GM18507 (cell line): ENCODE data around the gene CYTH1.

Source experiments
- DNase-seq: peaks from one replicate; pipeline ENCODE4 v3.0.0; 2011; ENCODE audit warnings: low read depth; ENCODE audit not compliant: insufficient read length; ENCODE audit errors: extremely low spot score
- FAIRE-seq: peaks from 2 replicates; lab custom pipeline; 2011; peaks lifted over from hg19 to GRCh38; lab: Jason Lieb, UNC

Gene CYTH1

GRCh38 chr17:78667741-78668640 lies 114.1 kb downstream of the CYTH1 start:
- no peak for FAIRE-seq
- DNase-seq: no peak

- FAIRE-seq (no peak), DNase-seq (no peak)
These were observed 115.0 kb downstream of the CYTH1 start for GRCh38 chr17:78667091-78667490.

DNA sequence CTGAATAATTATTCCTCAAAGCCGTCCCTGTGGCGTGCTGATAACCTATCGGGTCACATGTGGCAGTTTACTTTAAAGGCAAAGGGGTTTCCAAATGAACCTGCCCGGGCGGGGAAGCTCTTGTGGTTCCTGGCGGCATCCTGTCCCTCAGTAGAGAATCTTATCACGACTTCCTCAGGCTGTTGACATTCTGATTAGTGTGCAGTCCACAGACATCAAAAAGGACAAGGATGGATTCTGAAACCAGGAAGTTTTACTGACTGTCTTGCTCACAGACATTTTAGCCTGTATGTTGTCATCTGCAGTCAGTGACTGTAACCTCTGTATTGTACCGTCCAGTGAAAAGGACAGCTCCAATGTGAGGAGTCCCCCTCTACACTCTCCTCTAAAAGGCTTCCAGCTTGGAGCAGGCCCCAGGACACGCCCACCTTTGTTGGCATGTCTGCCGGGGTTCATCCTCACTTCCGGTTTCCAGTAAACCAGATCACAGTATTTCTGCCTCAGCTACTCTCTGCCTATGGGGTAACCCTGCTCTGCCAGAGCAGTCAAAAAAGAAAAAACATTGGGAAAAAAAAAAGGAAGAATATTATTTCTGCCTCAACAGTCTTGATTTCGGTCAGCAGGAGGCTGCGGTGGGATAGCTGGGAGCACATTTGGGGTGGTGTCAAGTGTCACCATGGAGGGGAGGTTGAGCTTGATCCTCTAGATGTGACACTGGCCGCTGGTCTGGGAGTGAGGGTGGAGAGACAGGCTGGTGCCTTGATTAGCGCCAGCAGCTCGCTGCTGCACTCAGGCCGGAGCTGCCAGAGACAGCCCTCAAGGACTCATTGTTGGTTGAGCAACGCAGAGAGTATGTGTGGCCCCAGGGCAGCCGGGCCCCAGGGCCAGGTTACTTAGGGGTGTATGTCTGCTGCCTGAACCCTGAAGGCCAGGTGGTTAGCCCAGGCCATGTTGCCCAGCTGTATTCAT lies 115.8 kb downstream of the CYTH1 start:
- FAIRE-seq: no peak
- DNase-seq: no peak

- no peak for FAIRE-seq
These were observed 116.6 kb downstream of the CYTH1 start for GRCh38 chr17:78665387-78665951.

DNA sequence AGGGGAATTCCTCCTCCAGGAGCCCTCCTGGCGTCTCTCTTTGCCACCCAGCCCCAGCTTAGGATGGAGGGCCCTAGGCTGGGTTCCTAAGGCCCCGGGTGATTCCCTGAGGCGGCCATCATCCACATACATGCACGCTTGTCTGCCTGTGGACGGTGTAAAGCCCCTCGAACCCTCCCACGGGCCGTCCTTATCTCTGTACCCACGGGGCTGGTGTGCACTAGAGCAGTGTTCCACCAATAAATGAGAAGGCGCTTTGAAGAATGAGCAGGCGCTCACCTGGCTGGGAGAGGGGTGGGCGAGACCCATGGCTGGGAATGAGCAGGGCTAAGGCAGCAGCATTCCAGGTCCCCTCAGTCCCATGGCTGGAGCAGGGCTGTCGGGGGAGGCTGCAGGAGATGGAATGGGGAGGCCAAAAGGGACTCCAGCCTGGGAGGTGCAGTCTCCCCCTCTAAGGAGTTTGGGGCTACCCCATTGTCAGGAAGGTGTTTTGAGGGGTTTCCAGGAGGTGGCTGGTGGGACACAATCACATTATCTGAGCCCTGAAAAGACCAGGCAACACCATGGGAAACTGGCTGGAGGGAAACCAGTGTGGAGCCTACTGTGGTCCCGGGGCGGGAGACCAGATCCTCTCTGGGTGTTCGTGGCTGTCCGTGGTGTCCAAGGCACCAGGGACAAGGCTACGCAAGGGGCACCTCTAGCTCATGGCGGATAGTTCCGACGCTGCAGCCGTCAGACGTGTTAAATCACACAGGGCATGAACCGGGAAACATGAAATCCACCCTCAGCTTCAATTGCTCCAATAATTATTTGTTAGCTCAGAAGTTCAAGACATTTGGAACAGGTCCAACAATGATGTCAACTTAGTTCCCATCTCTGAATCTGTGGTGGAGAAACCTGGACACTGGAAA lies 117.3 kb downstream of the CYTH1 start:
- FAIRE-seq (no peak), DNase-seq (no peak)

More at GRCh38 chr17:78665387-78665951, 116.6 kb downstream of the CYTH1 start:
- DNase-seq: no peak

- DNase-seq: no peak
- no peak for FAIRE-seq
These were observed 120.8 kb downstream of the CYTH1 start for GRCh38 chr17:78661093-78661770.

DNA sequence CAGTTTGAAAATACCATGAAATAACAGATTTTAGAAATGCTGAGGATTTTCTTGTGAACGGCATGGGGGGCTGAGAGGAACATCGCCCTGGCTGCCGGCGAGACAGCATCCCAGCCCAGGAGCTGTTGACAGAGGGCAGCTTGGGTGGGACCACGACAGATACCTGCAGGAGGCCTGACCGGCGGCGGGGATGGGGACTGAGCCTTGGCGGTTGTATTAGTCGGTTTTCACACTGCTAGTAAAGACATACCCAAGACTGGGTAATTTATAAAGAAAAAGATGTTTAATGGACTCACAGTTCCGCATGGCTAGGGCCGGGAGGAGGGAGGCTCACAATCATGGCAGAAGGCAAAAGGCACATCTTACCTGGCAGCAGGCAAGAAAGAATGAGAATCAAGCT lies 122.5 kb downstream of the CYTH1 start:
- FAIRE-seq (no peak), DNase-seq (no peak)

DNA sequence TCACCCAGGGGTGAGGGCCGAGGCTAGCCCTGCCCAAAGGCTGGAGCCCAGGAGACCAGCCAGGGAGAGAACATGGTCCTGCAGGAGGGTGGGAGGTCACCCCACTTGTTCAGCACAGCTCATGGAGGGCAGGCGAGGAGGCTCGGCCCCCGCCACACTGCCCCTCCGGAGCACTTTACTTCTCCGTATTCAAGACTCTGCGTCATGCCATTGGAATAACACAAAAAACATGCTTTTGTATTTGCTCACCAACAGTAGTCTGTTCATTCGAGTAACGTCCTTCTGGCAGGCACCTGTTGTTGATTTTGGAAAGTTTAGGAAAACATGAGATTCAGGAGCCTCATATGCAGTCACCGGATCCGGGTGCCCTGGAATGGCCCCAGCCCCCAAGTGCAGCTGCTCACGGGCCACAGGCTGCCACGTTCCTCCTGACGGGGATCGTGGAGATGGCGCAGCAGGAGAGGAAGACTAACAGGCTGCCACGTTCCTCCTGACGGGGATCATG lies 123.7 kb downstream of the CYTH1 start:
- DNase-seq (no peak), FAIRE-seq (no peak)

GRCh38 chr17:78655251-78655940 lies 126.7 kb downstream of the CYTH1 start:
- no peak for DNase-seq
- FAIRE-seq: no peak

DNA sequence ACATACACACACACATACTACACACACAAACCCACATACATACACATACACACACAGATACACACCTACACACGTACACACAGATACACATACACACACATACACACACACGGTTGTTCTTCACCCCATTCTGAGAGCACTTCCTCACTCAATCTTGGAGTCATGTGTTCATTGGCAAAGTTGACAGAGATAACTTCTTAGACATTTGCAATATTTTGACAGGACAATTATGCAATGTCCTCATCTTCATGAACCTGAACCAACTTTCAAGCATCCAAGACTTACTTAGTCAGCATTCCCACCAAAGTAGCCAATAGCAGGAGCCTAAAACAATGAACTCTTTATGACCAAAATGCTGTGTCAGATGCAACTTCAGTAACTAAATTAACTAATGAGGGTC lies 127.7 kb downstream of the CYTH1 start:
- FAIRE-seq (no peak), DNase-seq (no peak)

- no peak for FAIRE-seq
These were observed 128.7 kb downstream of the CYTH1 start for GRCh38 chr17:78653382-78653781.

GRCh38 chr17:78652913-78653312 lies 129.2 kb downstream of the CYTH1 start:
- FAIRE-seq: no peak
- DNase-seq: no peak

More at GRCh38 chr17:78653382-78653781, 128.7 kb downstream of the CYTH1 start:
- no peak for DNase-seq

GRCh38 chr17:78652024-78652423 lies 130.0 kb downstream of the CYTH1 start:
- DNase-seq (no peak), FAIRE-seq (no peak)

GRCh38 chr17:78651554-78651953 lies 130.5 kb downstream of the CYTH1 start:
- DNase-seq (no peak), FAIRE-seq (no peak)

GRCh38 chr17:78650093-78650715 lies 131.9 kb downstream of the CYTH1 start:
- no peak for DNase-seq
- no peak for FAIRE-seq

DNA sequence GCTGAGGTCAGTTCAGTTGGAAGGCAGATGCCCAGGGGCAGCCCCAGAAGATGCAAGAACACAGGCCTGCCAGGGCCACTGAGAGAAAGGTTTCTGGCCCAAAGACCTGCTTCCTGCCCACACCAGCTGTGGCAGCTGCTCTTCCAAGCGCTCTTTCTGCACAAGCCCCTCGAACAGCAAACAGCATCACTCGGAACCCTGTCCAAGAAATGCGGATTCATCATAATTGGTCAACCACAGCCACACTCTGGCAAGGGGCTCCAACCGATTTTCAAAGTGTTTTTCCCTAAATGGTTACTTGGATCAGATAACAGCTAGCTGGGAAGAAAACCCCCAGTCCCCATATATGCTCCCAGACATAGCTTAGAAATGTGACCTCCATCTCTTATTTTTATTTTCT lies 133.8 kb downstream of the CYTH1 start:
- DNase-seq: no peak
- FAIRE-seq: no peak

DNA sequence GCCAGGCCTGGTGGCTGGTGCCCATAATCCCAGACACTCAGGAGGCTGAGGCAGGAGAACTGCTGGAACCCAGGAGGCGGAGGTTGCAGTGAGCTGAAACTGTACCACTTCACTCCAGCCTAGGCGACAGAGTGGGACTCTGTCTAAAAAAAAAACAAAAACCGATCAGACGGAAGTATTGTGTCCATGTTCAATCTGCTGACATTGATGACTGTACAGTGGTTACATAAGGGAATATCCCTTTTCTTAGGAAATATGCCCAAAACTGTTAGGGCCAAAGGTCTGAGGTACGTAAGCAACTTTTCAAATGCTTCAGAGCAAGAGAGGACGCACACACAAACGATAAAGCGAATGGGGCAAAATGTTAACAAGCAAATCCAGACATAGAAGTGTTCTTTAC lies 135.0 kb downstream of the CYTH1 start:
- no peak for FAIRE-seq
- no peak for DNase-seq
